ENCODE data around the gene STK16. TPM values are rescaled to one million over a fixed set of nuclear protein-coding genes. Genes with fewer than 3 reads are reported as not detected.

Gene STK16
- total RNA-seq, 1 donor from 2014 or later, result 30.1 TPM

GRCh38 chr2:219218732-219219701 lies 26.3 kb upstream of the STK16 start, which contains the start of gene ABCB6:
Gene ABCB6, minus strand, starts transcription at chr2:219218958. Its CDS starts 285 bp downstream, at chr2:219218673.
- no peaks in the 10 kb centered on the region for H3K27me3 Mint-ChIP-seq (ENCODE audit: insufficient read depth)
- peaks cover 23% of the 10 kb centered on the region for H3K4me1 Mint-ChIP-seq (ENCODE audit: low read depth)
- H3K9me3 Mint-ChIP-seq, result no peaks in the 10 kb centered on the region
- peak within 1 kb of the TSS; percentile 86 for H3K27ac Mint-ChIP-seq
- H3K36me3 Mint-ChIP-seq (ENCODE audit: low read depth), result peaks cover 41% of the 10 kb centered on the region
- DNase-seq (ENCODE audit: low spot score), result peak; percentile 86
- H3K4me3 Mint-ChIP-seq, result peak within 1 kb of the TSS; percentile 87
- intact Hi-C loops (cut with micrococcal nuclease), result loop anchor here (1.0 to 2.0 kb wide), 8 partner anchors 10 to 80 kb away; partner anchors contain the start of genes ANKZF1, ATG9A, DNAJB2 and GLB1L

- intact Hi-C loops (cut with micrococcal nuclease), result loop anchor here (1.0 to 2.0 kb wide), 6 partner anchors 14 to 79 kb away; partner anchors contain the start of genes DNAJB2, GLB1L, NHEJ1 and STK16
- DNase-seq (ENCODE audit: low spot score), result no peak
- Mint-ChIP-seq H3K36me3 (ENCODE audit: low read depth) (peaks cover 40% of the 10 kb centered on the region), H3K27me3 (ENCODE audit: insufficient read depth) (no peaks in the 10 kb centered on the region), H3K27ac (peak overlapping the region; percentile 26), H3K4me1 (ENCODE audit: low read depth) (peaks cover 23% of the 10 kb centered on the region), H3K9me3 (no peaks in the 10 kb centered on the region), H3K4me3 (no peak overlapping the region)
Observed at GRCh38 chr2:219219784-219220532, 25.3 kb upstream of the STK16 start.

- H3K27ac Mint-ChIP-seq, result peak overlapping the region; percentile 29
- peaks cover 23% of the 10 kb centered on the region for H3K4me1 Mint-ChIP-seq (ENCODE audit: low read depth)
Observed at GRCh38 chr2:219220652-219221402, 24.5 kb upstream of the STK16 start.

GRCh38 chr2:219221957-219222518 lies 23.2 kb upstream of the STK16 start:
- Mint-ChIP-seq H3K9me3 (no peaks in the 10 kb centered on the region), H3K36me3 (ENCODE audit: low read depth) (peaks cover 47% of the 10 kb centered on the region), H3K27me3 (ENCODE audit: insufficient read depth) (no peaks in the 10 kb centered on the region), H3K4me1 (ENCODE audit: low read depth) (peaks cover 20% of the 10 kb centered on the region), H3K27ac (no peak overlapping the region), H3K4me3 (no peak overlapping the region)
- intact Hi-C loops (cut with micrococcal nuclease), result no loop called here
- DNase-seq (ENCODE audit: low spot score), result no peak

More at GRCh38 chr2:219220652-219221402, 24.5 kb upstream of the STK16 start:
- H3K36me3 Mint-ChIP-seq (ENCODE audit: low read depth), result peaks cover 43% of the 10 kb centered on the region
- H3K27me3 Mint-ChIP-seq (ENCODE audit: insufficient read depth), result no peaks in the 10 kb centered on the region
- no peaks in the 10 kb centered on the region for H3K9me3 Mint-ChIP-seq
- intact Hi-C loops (cut with micrococcal nuclease), result no loop called here
- no peak for DNase-seq (ENCODE audit: low spot score)
- H3K4me3 Mint-ChIP-seq, result no peak overlapping the region

- H3K36me3 Mint-ChIP-seq (ENCODE audit: low read depth), result peaks cover 50% of the 10 kb centered on the region
- intact Hi-C loops (cut with micrococcal nuclease), result no loop called here
- no peaks in the 10 kb centered on the region for H3K9me3 Mint-ChIP-seq
- DNase-seq (ENCODE audit: low spot score), result no peak
- H3K4me3 Mint-ChIP-seq, result no peak overlapping the region
- no peaks in the 10 kb centered on the region for H3K27me3 Mint-ChIP-seq (ENCODE audit: insufficient read depth)
- H3K4me1 Mint-ChIP-seq (ENCODE audit: low read depth), result peaks cover 25% of the 10 kb centered on the region
- no peak overlapping the region for H3K27ac Mint-ChIP-seq
Observed at GRCh38 chr2:219223831-219224610, 21.3 kb upstream of the STK16 start.

GRCh38 chr2:219225350-219225749 lies 19.9 kb upstream of the STK16 start:
- no peak for DNase-seq (ENCODE audit: low spot score)
- intact Hi-C loops (cut with micrococcal nuclease), result no loop called here
- Mint-ChIP-seq H3K27me3 (ENCODE audit: insufficient read depth) (no peaks in the 10 kb centered on the region), H3K36me3 (ENCODE audit: low read depth) (peaks cover 46% of the 10 kb centered on the region), H3K4me3 (no peak overlapping the region), H3K27ac (no peak overlapping the region), H3K9me3 (no peaks in the 10 kb centered on the region), H3K4me1 (ENCODE audit: low read depth) (peaks cover 18% of the 10 kb centered on the region)

- H3K27me3 Mint-ChIP-seq (ENCODE audit: insufficient read depth), result no peaks in the 10 kb centered on the region
- intact Hi-C loops (cut with micrococcal nuclease), result loop anchor here (2.0 kb wide), 1 partner anchor 569 kb away; the partner anchor contains the start of genes BCS1L and ZNF142
- H3K4me1 Mint-ChIP-seq (ENCODE audit: low read depth), result peaks cover 37% of the 10 kb centered on the region
- no peak for DNase-seq (ENCODE audit: low spot score)
- H3K4me3 Mint-ChIP-seq, result peak overlapping the region; percentile 89
- H3K36me3 Mint-ChIP-seq (ENCODE audit: low read depth), result peaks cover 42% of the 10 kb centered on the region
- no peaks in the 10 kb centered on the region for H3K9me3 Mint-ChIP-seq
- H3K27ac Mint-ChIP-seq, result peak overlapping the region; percentile 68
Observed at GRCh38 chr2:219228041-219228910, 17.0 kb upstream of the STK16 start.

- no peaks in the 10 kb centered on the region for H3K27me3 Mint-ChIP-seq (ENCODE audit: insufficient read depth)
- peak overlapping the region; percentile 89 for H3K4me3 Mint-ChIP-seq
- peaks cover 42% of the 10 kb centered on the region for H3K36me3 Mint-ChIP-seq (ENCODE audit: low read depth)
- H3K4me1 Mint-ChIP-seq (ENCODE audit: low read depth), result peaks cover 42% of the 10 kb centered on the region
- no peak for DNase-seq (ENCODE audit: low spot score)
- peak overlapping the region; percentile 68 for H3K27ac Mint-ChIP-seq
- intact Hi-C loops (cut with micrococcal nuclease), result loop anchor here (1.0 to 2.0 kb wide), 11 partner anchors 11 to 570 kb away; partner anchors contain the start of genes ABCB6, BCS1L, DNAJB2 and GLB1L
- H3K9me3 Mint-ChIP-seq, result no peaks in the 10 kb centered on the region
Observed at GRCh38 chr2:219228911-219229304, 16.4 kb upstream of the STK16 start.

GRCh38 chr2:219229305-219230058 lies 15.8 kb upstream of the STK16 start, which contains the start of the genes ANKZF1 and ATG9A:
Gene ANKZF1, plus strand, starts transcription at chr2:219229806. Its CDS starts 452 bp downstream, at chr2:219230258.
Gene ATG9A, minus strand, starts transcription at chr2:219229636. Its CDS starts 1,612 bp downstream, at chr2:219228024.
- H3K27me3 Mint-ChIP-seq (ENCODE audit: insufficient read depth), result no peaks in the 10 kb centered on the region
- peaks cover 47% of the 10 kb centered on the region for H3K4me1 Mint-ChIP-seq (ENCODE audit: low read depth)
- intact Hi-C loops (cut with micrococcal nuclease), result loop anchor here (1.0 to 2.0 kb wide), 11 partner anchors 11 to 571 kb away; partner anchors contain the start of genes ABCB6, BCS1L, DNAJB2 and GLB1L
- peaks cover 42% of the 10 kb centered on the region for H3K36me3 Mint-ChIP-seq (ENCODE audit: low read depth)
- H3K9me3 Mint-ChIP-seq, result no peaks in the 10 kb centered on the region
- H3K27ac Mint-ChIP-seq, result peak within 1 kb of the TSS; percentile 99
- peak; percentile 98 for DNase-seq (ENCODE audit: low spot score)
- peak within 1 kb of the TSS; percentile 97 for H3K4me3 Mint-ChIP-seq

- H3K27me3 Mint-ChIP-seq (ENCODE audit: insufficient read depth), result no peaks in the 10 kb centered on the region
- peaks cover 40% of the 10 kb centered on the region for H3K36me3 Mint-ChIP-seq (ENCODE audit: low read depth)
- peak overlapping the region; percentile 97 for H3K4me3 Mint-ChIP-seq
- peaks cover 51% of the 10 kb centered on the region for H3K4me1 Mint-ChIP-seq (ENCODE audit: low read depth)
- peak; percentile 46 for DNase-seq (ENCODE audit: low spot score)
- intact Hi-C loops (cut with micrococcal nuclease), result no loop called here
- peak overlapping the region; percentile 99 for H3K27ac Mint-ChIP-seq
- no peaks in the 10 kb centered on the region for H3K9me3 Mint-ChIP-seq
Observed at GRCh38 chr2:219230059-219230540, 15.2 kb upstream of the STK16 start.
